Heart left ventricle (tissue), 16 donors: ENCODE results near the gene ZNF518B. TPM values are rescaled to one million over a fixed set of nuclear protein-coding genes. Genes with fewer than 3 reads are reported as not detected.

Experiments
- ATAC-seq, 4 donors: fragments of 200-7000 bp; cut with Tn5 transposase; one replicate each; pipeline ENCODE4 v1.9.1; 2020 to 2022; ENCODE audit warnings: moderate library complexity in 4 of 4, mild to moderate bottlenecking in 3 of 4, moderate number of reproducible peaks in 1 of 4
- DNase-seq, 5 donors: peaks; one replicate each; pipeline ENCODE4 v3.0.0-alpha.2; 2020
- H3K27ac ChIP-seq, 12 donors: fragments of 200-600 bp; sonication (generic) in 4 of 12; one replicate each; pipeline versions ENCODE4 v1.5.0 to v1.8.0; 2016 to 2022; ENCODE audit warnings: mild to moderate bottlenecking in 2 of 12
- H3K27me3 ChIP-seq, 9 donors: fragments of 200-600 bp; sonication (generic) in 2 of 9; one replicate each; pipeline versions ENCODE4 v1.5.1 to v1.8.0; 2016 to 2022; ENCODE audit warnings: mild to moderate bottlenecking in 3 of 9
- H3K36me3 ChIP-seq, 9 donors: fragments of 200-600 bp; sonication (generic) in 2 of 9; one replicate each; pipeline versions ENCODE4 v1.5.0 to v1.8.0; 2018 to 2022; ENCODE audit warnings: mild to moderate bottlenecking in 2 of 9
- H3K4me1 ChIP-seq, 12 donors: fragments of 200-600 bp; sonication (generic) in 4 of 12; one replicate each; pipeline versions ENCODE4 v1.5.0 to v1.8.0; 2016 to 2022; ENCODE audit warnings: mild to moderate bottlenecking in 3 of 12
- H3K4me3 ChIP-seq, 12 donors: fragments of 200-600 bp; sonication (generic) in 4 of 12; one replicate each; pipeline versions ENCODE4 v1.5.0 to v1.8.0; 2017 to 2022; ENCODE audit warnings: mild to moderate bottlenecking in 9 of 12, moderate library complexity in 4 of 12
- H3K9me3 ChIP-seq, 12 donors: fragments of 200-600 bp; sonication (generic) in 4 of 12; one replicate each; pipeline versions ENCODE4 v1.5.0 to v1.8.0; 2016 to 2022; ENCODE audit warnings: mild to moderate bottlenecking in 1 of 12
- CTCF ChIP-seq, 12 donors: fragments of 200-600 bp; sonication (generic) in 4 of 12; IDR thresholded peaks; one replicate each; pipeline versions ENCODE4 v1.5.0 to v1.8.0; 2018 to 2022; ENCODE audit warnings: antibody characterized with exemption in 12 of 12, mild to moderate bottlenecking in 5 of 12
- POLR2A ChIP-seq, 2 donors: fragments of 450-650 bp; IDR thresholded peaks; one replicate each; pipeline ENCODE4 v1.6.1; 2017; ENCODE audit warnings: antibody characterized with exemption in 2 of 2, mild to moderate bottlenecking in 2 of 2, moderate library complexity in 2 of 2
- WGBS, 4 donors: extraction: QIAGEN DNeasy Blood & Tissue Kit in 2 of 4; methylation state at CpG; one replicate each; pipeline versions ENCODE4 v1.1.5 to v1.1.7; 2013 to 2018; 5-methylcytosine and 5-hydroxymethylcytosine counted together
- intact Hi-C, 10 donors: fragments of 100-400 bp; cut with DNase I; formaldehyde crosslinking; loops; one replicate each; pipeline versions ENCODE4 v1.11.1 to v1.14.2; 2022
- polyA plus RNA-seq, 2 donors: library from polyadenylated mRNA; stranded (reverse); fragments of 200-250 nt; gene quantifications; one replicate each; pipeline ENCODE4 v1.2.3, GENCODE V29; 2013
- total RNA-seq, 9 donors: library from RNA; depleted of rRNA in 2 of 9; stranded (reverse); fragments of >200 nt in 2 of 9; fragmentation: NEBNext Ultra II Directional in 3 of 9; extraction: Animal tissue kit (Norgen Biotek cat#: 25700) in 3 of 9; gene quantifications; one replicate each; pipeline versions ENCODE4 v1.1.0 to v1.2.4, GENCODE V29; 2016 to 2023
- donor health status: ischemic (EF 13 %, LVEDD 7.1; RV severe dilation, severe dysfunction).
- donor health status: healthy with polysubstance abuse.
- donor health status: DM: no; HTN: yes; CAD: no.
- donor health status: DM: no; HTN: no; CAD: no.
- donor health status: ischemic (EF 25% LVEDD 6.9; RV normal size, moderate dysfunction).
- donor health status: ischemic (EF 25% LVEDD 5.7; RV mildly dilated, moderate dysfunction).
- donor health status: healthy.
- donor health status: DM: yes; HTN: yes; CAD: no.
- donor health status: ischemic (EF 35%, LVEDD 5.7; RV mildly dilated, moderate dysfunction).
- donor health status: nonischemic (EF 11% LVEDD 7.7; RV severe dilation, severe dysfunction).
- donor health status: DM: yes; HTN: yes; CAD: no.
- donor health status: PGD.
- donor health status: ischemic (EF 29% LVEDD 5.4; RV normal size, mild dysfunction).
- donor health status: nonischemic (EF 23%, LVEDD 6.1; RV moderate dilation, normal function).

The ZNF518B gene
- total and polyA plus RNA-seq, 11 donors, result 4.3 to 39.8 (median 23.2) TPM

DNA sequence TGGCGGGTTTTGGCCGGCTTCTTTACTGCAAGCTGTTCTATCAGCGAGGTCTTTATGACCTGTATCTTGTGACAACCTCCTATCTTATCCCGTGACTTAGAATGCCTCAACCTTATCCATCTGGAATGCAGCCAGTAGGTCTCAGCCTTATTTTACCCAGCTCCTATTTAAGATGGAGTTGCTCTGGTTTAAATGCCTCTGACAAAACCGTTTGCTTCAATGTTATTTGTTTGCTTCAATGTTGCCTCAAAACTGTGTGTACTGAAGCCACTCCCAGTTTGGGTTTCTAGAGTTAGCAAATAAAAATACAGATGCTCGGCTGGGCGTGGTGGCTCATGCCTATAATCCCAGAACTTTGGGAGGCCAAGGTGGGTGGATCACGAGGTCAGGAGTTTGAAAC is 51.6 kb downstream of the ZNF518B start:
- H3K27me3 ChIP-seq, result no peaks in the 10 kb centered on the region
- DNase-seq, result no peak
- H3K9me3 ChIP-seq, result no peaks in the 10 kb centered on the region
- H3K27ac ChIP-seq, result no peak overlapping the region
- no peak for TF ChIP-seq POLR2A (IDR thresholded peaks at IDR 0.05)
- TF ChIP-seq CTCF (IDR thresholded peaks at IDR 0.05), result no peak
- no peak for ATAC-seq
- H3K4me3 ChIP-seq, result no peak overlapping the region
- WGBS, 4 donors, result 54 to 72% (median 65%) methylated on average over 8 of the region's 8 CpGs
- intact Hi-C loops, result loop anchor here in 5 of 10 donors (10.0 kb wide), 2 partner anchors 139 to 641 kb away; no protein-coding TSS in a partner anchor
- no peaks in the 10 kb centered on the region for H3K36me3 ChIP-seq
- H3K4me1 ChIP-seq, result peaks cover 0 to 4% (median 0%) of the 10 kb centered on the region in 12 donors

GRCh38 chr4:10403633-10404445 is 53.4 kb downstream of the ZNF518B start:
- ATAC-seq (peak; percentile 37 to 64 (median 46)), DNase-seq (no peak)
- TF ChIP-seq CTCF (IDR thresholded peaks at IDR 0.05), result peak; percentile 24 to 65 (median 52)
- TF ChIP-seq POLR2A (IDR thresholded peaks at IDR 0.05), result no peak
- Histone ChIP-seq H3K9me3 (no peaks in the 10 kb centered on the region), H3K36me3 (no peaks in the 10 kb centered on the region), H3K4me1 (peaks cover 0 to 4% (median 0%) of the 10 kb centered on the region in 12 donors), H3K27me3 (no peaks in the 10 kb centered on the region), H3K4me3 (no peak overlapping the region), H3K27ac (no peak overlapping the region)
- 65 to 72% (median 69%) methylated on average over 6 of the region's 6 CpGs for WGBS, 4 donors
- intact Hi-C loops, result loop anchor here (1.0 to 10.0 kb wide), 9 partner anchors 141 to 639 kb away; no protein-coding TSS in a partner anchor

DNA sequence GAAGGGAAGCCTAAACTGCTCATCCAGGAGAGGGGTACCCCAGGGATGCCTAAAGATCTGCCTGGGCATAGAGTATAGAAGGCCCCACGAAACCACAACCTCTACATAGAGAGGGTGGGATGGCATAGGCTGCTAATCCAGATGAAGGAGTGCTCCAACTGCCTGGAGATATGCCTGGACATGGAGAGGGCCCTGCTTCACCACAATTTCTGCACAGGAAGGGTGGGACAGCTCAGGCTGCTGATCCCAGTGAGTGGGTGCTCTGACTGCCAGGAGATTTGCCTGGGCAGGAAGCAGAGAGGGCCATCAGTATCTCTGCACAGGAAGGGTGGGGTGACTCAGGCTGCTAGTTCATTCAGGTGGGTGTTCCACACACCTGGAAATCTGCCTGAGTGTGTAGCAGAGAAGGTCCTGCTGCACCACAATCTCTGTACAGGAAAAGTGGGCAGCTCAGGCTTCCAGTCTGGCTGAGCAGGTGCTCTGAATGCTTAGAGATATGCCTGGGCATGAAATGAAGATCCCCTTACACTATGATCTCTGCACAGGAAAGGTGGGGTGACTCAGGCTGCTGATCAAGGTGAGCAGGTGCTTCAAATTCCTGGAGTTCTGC is 61.1 kb downstream of the ZNF518B start:
- no peak for ATAC-seq
- TF ChIP-seq POLR2A (IDR thresholded peaks at IDR 0.05) (no peak), CTCF (IDR thresholded peaks at IDR 0.05) (no peak)

More for the DNA sequence above, 61.1 kb downstream of the ZNF518B start:
- no peaks in the 10 kb centered on the region for H3K36me3 ChIP-seq
- WGBS, 4 donors, result 63 to 84% (median 71%) methylated on average over 1 of the region's 1 CpG
- DNase-seq, result no peak
- no peak overlapping the region for H3K27ac ChIP-seq
- no peak overlapping the region for H3K4me3 ChIP-seq
- H3K9me3 ChIP-seq, result peaks cover 0 to 14% (median 0%) of the 10 kb centered on the region in 12 donors
- no peaks in the 10 kb centered on the region for H3K4me1 ChIP-seq
- H3K27me3 ChIP-seq, result no peaks in the 10 kb centered on the region
- intact Hi-C loops, result loop anchor here in 1 of 10 donors (5.0 kb wide), 1 partner anchor 384 kb away; no protein-coding TSS in a partner anchor

Other genes starting within 250 kb of the ZNF518B start
- under 1 TPM in 2 of 9 donors, not detected in 7; 0.11 to 0.16 TPM for gene CLNK, start 227.3 kb upstream of the ZNF518B start, total RNA-seq
- under 1 TPM in 1 of 2 donors, not detected in 1; 0.01 TPM for gene CLNK, start 227.3 kb upstream of the ZNF518B start, polyA plus RNA-seq